Fibroblast of lung (primary cell): ENCODE results near the gene NLRP6.

Source experiments
- CTCF ChIP-seq, 2 donors: IDR thresholded peaks in 1 of 2; conservative IDR thresholded peaks in 1 of 2; 1 replicate in 1 of 2; 2 replicates in 1 of 2; pipeline ENCODE4 v1.5.1; 2011 to 2012; ENCODE audit warnings: low read length in 2 of 2, control low read depth in 1 of 2, inconsistent platforms in 1 of 2, low read depth in 1 of 2, mild to moderate bottlenecking in 1 of 2
- EZH2 ChIP-seq: IDR thresholded peaks from 2 replicates; pipeline ENCODE4 v1.5.1; 2012; ENCODE audit warnings: low read length, control low read depth, mild to moderate bottlenecking; ENCODE audit errors: missing control alignments

GRCh38 chr11:330694-331357, 52.6 kb downstream of the NLRP6 start:
- TF ChIP-seq CTCF (conservative IDR thresholded peaks at IDR 0.05 in 1 of 2, IDR thresholded peaks at IDR 0.05 in 1 of 2; ENCODE audit: low read depth in 1 of 2, low read length in 2 of 2) (no peak), EZH2 (no peak)
